IgD-negative memory B cell (primary cell): ENCODE measurements around the gene MFAP3. TPM values are rescaled to one million over a fixed set of nuclear protein-coding genes. Genes with fewer than 3 reads are reported as not detected.
"Not testable (repeated sequence)": the region's sequence is repeated elsewhere in the genome, so short reads cannot be mapped to it uniquely, and the experiment has no call there.

Source experiments
- H3K27ac Mint-ChIP-seq, 3 donors: one replicate each; pipeline ENCODE4 v1.8.0; 2020 to 2022; ENCODE audit warnings: mild to moderate bottlenecking in 3 of 3, mixed read lengths in 3 of 3, moderate library complexity in 1 of 3
- H3K27me3 Mint-ChIP-seq: one replicate; pipeline ENCODE4 v1.8.0; 2021; ENCODE audit warnings: mixed read lengths
- H3K36me3 Mint-ChIP-seq: one replicate; pipeline ENCODE4 v1.8.0; 2020; ENCODE audit warnings: mild to moderate bottlenecking, mixed read lengths
- H3K4me1 Mint-ChIP-seq, 3 donors: one replicate each; pipeline ENCODE4 v1.8.0; 2020 to 2022; ENCODE audit warnings: mixed read lengths in 3 of 3, mild to moderate bottlenecking in 1 of 3
- H3K4me3 Mint-ChIP-seq, 4 donors: one replicate each; pipeline ENCODE4 v1.8.0; 2020 to 2022; ENCODE audit warnings: mild to moderate bottlenecking in 4 of 4, mixed read lengths in 4 of 4, moderate library complexity in 3 of 4
- H3K9me3 Mint-ChIP-seq, 3 donors: one replicate each; pipeline ENCODE4 v1.8.0; 2020 to 2021; ENCODE audit warnings: mixed read lengths in 3 of 3, mild to moderate bottlenecking in 1 of 3
- polyA plus RNA-seq: library from polyadenylated mRNA; unstranded; fragments of 300-500 nt; fragmentation: Illumina TruSeq; gene quantifications from one replicate; pipeline ENCODE4 v1.2.3, GENCODE V29; 2021

The MFAP3 gene
- polyA plus RNA-seq, 1 donor from 2014 or later, result 4.0 TPM

DNA sequence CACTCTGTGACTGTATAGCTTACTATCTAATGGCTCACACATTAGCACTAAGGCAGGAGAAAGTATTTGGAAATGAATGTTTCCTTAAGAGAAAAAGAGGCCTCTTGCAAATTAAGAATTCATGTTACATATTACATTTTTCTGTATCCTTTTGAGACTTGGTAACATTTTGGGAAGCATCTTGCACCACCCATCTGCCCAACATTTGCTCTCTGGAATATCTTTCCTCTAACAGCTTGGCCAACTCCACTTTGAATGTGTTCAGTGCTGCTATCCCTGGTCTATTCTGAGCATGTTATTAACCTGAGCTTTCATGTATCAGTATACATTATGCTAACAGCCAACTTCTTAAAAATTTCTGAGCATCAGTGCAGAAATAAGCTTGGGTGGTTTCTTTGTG is 27.2 kb downstream of the MFAP3 start:
- peaks cover 1% of the 10 kb centered on the region for H3K27me3 Mint-ChIP-seq
- H3K36me3 Mint-ChIP-seq, result peaks cover 4% of the 10 kb centered on the region
- H3K4me3 Mint-ChIP-seq, result no peak overlapping the region
- H3K27ac Mint-ChIP-seq, result no peak overlapping the region
- H3K4me1 Mint-ChIP-seq, result peaks cover 0 to 1% (median 0%) of the 10 kb centered on the region in 3 donors
- no peaks in the 10 kb centered on the region for H3K9me3 Mint-ChIP-seq

DNA sequence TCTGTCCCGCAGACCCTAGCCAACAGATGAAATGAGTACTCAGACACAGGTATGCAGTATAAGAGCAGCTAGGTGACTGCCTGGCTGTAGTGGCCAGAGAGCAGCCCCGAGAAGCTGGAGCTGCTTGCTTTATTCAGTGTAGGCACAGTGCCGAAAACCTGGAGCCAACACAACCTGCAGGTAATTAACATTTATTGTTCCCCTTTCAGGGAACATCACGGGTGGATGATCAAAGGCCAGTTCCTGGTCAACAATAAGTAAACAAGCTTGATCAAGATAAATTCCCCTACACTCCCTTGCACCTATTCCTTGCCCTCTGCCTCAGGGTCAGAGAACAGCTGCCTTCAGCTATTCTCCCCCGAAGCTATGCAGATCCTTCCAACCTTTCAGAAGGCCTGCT is 31.1 kb downstream of the MFAP3 start:
- not testable (repeated sequence) for H3K9me3 Mint-ChIP-seq, H3K4me1 Mint-ChIP-seq, H3K4me3 Mint-ChIP-seq, H3K27me3 Mint-ChIP-seq, H3K36me3 Mint-ChIP-seq
- peak overlapping the region in 1 of 3 donors; percentile 57 for H3K27ac Mint-ChIP-seq

DNA sequence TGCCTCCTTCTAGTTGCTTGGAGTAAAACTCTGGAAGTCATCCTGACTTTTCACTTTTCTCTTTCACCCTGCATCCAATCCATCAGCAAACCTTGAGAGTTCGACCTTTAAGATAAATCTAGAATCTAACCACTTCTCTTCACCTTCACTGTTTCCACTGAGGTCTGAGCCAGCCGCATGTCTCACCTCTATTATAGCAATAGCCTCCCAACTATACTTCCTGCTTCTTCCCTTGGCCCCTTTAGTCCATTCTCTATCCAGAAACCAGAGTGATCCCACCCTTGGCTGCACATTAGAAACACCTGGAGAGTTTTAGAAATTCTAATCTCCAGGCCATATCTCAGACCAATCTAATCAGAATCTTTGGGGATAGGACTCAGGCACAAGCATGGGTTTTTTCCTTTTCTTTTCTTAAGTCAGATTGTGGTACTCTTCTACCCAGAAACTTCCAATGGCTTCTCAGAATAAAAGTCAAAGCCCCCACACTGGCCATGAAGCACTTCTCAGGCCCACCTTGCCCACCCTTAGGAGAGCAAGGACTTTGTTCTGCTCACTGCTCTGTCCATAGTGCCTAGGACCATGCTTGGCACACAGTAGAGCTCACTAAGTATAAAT is 33.1 kb downstream of the MFAP3 start:
- peaks cover 1% of the 10 kb centered on the region for H3K27me3 Mint-ChIP-seq
- no peak overlapping the region for H3K27ac Mint-ChIP-seq
- peaks cover 0 to 6% (median 5%) of the 10 kb centered on the region in 3 donors for H3K4me1 Mint-ChIP-seq
- H3K4me3 Mint-ChIP-seq, result no peak overlapping the region
- peaks cover 2% of the 10 kb centered on the region for H3K36me3 Mint-ChIP-seq
- no peaks in the 10 kb centered on the region for H3K9me3 Mint-ChIP-seq

DNA sequence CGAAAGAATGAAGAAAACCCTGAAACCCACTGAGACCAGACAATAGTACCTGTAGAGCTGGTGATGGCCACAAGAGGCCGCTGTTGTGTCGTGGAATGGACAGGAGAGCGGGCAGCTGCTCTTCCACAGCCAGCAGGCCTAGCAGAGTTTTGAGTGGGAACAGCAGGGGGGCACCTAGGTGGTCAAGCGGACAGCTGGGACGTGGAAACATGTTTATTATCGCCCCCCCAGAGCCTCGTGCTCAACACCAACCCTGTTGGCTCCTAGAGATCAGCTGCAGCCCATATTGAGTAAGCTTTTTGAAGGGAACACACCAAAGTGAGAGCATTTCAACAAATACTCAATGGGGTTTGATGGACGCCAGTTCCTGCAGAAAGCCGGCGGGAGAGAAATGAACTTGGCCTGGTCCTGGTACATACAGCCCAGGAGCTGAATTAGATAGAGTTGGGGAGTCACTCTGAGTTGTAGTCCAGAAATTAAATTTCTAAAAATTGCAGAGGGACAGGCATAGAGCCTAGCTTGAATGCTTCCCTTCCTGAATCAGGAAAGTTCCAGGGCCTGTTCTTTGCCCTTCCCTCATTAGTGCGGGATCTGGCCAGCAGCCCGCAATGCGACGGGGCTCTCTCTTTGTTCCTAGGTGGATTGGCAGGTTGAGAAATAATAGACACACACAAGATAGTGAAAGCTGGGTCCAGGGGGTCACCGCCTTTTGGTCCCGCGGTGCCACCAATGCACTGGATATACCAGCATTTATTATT is 33.8 kb downstream of the MFAP3 start:
- Mint-ChIP-seq H3K9me3 (no peaks in the 10 kb centered on the region), H3K36me3 (peaks cover 2% of the 10 kb centered on the region), H3K4me1 (peaks cover 0 to 6% (median 5%) of the 10 kb centered on the region in 3 donors), H3K27me3 (peaks cover 1% of the 10 kb centered on the region), H3K4me3 (peak overlapping the region in 1 of 4 donors; percentile 68), H3K27ac (no peak overlapping the region)

DNA sequence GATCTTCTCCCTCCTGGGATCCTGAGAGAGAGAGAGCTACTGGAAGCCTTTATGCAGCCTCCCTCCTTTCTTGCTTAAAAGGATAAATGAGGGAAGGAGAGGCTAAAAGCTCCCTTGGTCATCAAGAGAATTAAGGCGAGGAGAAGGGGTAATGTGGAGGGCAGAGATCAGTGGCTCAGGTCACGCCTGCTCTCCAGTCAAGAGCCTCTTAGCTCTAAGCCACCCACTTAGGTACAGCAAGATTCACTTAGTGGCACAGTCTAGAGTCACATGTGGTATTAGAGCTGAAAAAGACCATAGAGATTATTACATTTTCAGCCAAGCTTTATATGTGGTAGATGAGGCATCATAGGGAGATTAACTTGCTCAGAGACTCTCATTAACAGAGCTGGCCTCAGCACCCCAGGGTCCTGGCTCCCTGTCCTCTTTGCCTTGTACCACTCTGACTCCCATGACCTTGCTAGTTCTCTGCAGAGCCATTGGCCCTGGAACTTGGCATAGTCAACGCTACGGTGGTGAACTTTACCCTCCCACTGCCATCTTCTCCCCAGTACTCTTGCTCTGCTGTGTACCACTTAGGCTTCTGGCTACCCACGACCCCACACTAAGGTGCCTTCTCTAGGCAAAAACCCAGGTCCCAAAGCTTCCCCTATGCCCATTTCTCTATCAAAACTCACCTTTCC is 37.6 kb downstream of the MFAP3 start:
- Mint-ChIP-seq H3K27me3 (peaks cover 1% of the 10 kb centered on the region), H3K4me1 (peaks cover 0 to 6% (median 4%) of the 10 kb centered on the region in 3 donors), H3K4me3 (peak overlapping the region in 1 of 4 donors; percentile 47), H3K9me3 (no peaks in the 10 kb centered on the region), H3K27ac (no peak overlapping the region), H3K36me3 (no peaks in the 10 kb centered on the region)

DNA sequence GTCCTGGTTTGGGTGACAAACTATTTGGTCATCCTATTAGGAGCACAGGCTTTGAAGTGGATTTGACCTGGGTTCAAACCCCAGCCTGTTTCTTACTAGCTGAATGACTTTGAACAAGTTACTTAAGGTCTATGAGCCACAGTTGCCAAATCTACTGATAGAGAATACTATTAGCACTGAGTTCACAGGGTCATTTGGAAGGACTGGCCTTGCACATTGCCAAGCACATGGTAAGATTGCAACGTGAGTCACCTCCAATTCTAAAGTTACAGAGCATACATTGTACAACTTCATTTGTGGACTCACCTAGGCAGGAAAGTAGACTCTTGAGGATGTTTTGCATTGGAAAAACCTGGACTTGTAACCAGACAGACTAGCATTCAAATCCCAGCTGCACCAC is 38.9 kb downstream of the MFAP3 start:
- Mint-ChIP-seq H3K36me3 (no peaks in the 10 kb centered on the region), H3K4me1 (no peaks in the 10 kb centered on the region), H3K9me3 (no peaks in the 10 kb centered on the region), H3K27ac (no peak overlapping the region), H3K4me3 (no peak overlapping the region), H3K27me3 (peaks cover 1% of the 10 kb centered on the region)

DNA sequence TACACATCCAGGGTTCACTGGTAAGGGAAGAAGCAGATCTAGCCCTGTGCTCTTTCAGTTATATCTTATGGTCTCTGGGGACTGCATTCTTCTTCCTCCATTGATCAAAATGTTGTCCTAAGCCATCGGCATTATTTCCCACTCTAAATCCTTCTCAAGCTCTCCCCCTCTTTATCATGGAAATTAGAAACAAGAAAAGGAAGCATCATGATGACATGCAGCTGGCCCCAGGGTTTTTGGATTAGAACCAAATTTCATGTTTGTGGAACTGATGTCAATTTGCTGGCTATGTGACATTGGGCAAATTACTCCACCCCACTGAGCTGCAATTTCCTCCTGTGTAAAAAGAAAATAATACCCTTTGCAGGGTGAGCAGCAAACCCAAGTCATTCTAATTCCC is 39.5 kb downstream of the MFAP3 start:
- Mint-ChIP-seq H3K9me3 (no peaks in the 10 kb centered on the region), H3K36me3 (no peaks in the 10 kb centered on the region), H3K27me3 (peaks cover 1% of the 10 kb centered on the region), H3K4me1 (no peaks in the 10 kb centered on the region), H3K27ac (no peak overlapping the region), H3K4me3 (no peak overlapping the region)

DNA sequence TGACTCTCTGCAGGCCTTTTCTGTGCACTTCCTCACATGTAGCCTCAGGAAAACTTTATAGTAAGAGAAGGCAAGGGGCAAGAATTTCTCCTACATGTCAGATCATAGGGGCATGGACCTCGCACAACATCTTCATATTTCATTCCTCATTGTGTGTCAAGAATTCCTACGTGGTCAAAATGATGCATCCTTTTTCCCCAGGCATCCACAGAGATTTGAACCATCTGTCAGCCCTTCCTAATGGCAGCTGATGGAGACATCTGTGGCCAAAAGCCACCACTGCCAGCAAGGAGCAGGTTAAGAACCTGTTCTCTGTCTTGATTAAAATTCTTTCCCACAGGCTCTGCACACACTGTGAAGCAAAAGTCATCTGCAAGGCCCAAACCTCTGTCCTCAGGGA is 42.5 kb downstream of the MFAP3 start:
- no peaks in the 10 kb centered on the region for H3K9me3 Mint-ChIP-seq
- no peaks in the 10 kb centered on the region for H3K4me1 Mint-ChIP-seq
- H3K27ac Mint-ChIP-seq, result no peak overlapping the region
- no peak overlapping the region for H3K4me3 Mint-ChIP-seq
- H3K27me3 Mint-ChIP-seq, result peaks cover 3% of the 10 kb centered on the region
- peaks cover under 1% of the 10 kb centered on the region for H3K36me3 Mint-ChIP-seq

DNA sequence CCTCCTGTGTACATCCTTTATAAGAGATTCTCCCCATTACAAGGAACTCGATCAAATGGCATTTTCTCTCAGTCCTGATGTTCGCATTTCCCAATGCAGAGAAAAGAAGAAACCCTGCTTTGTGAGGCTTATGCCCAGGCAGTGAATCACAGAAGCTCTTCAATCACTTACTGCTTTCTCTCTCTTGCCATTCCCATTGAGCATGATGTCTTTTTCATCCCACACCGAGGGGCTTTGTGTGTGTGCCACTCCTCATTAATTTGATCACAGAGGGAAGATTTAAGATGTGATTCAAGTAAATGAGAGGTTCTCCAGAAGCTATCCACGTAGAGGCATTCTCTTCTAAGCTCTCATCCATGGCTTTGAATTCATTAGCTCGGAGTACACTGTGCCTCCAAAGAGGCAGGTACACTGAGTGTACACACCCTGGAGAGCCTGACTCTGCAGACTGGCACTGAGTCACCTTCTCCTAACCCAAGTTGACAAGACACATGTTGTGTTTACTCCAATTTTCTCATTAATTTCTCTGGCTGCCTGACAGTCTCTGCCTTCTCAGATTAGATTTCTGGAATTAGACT is 45.4 kb downstream of the MFAP3 start:
- H3K27ac Mint-ChIP-seq, result no peak overlapping the region
- H3K4me1 Mint-ChIP-seq, result no peaks in the 10 kb centered on the region
- H3K36me3 Mint-ChIP-seq, result peaks cover 2% of the 10 kb centered on the region
- H3K27me3 Mint-ChIP-seq, result peaks cover 2% of the 10 kb centered on the region
- H3K9me3 Mint-ChIP-seq, result no peaks in the 10 kb centered on the region
- H3K4me3 Mint-ChIP-seq, result no peak overlapping the region

DNA sequence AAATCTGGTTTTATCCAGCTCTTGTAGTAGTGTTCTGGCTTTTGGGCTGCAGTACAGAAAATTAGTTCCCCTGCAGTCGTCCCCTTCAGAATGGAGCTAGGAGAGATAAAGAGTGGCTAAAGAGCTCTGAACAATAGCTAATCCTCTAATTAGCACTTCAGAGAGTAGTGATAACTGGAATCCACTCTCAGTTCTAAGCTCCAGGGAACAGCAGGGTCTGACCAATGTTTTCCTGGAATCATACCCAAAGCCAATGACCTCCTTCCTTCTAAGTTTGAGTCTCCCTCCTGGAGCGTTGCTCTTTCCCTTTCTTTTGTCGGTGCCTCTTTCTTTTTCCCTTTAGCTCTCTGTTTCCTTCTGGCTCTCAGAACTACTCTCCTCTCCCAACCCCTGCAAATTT is 47.4 kb downstream of the MFAP3 start:
- peaks cover 2% of the 10 kb centered on the region for H3K27me3 Mint-ChIP-seq
- H3K4me1 Mint-ChIP-seq, result no peaks in the 10 kb centered on the region
- H3K9me3 Mint-ChIP-seq, result no peaks in the 10 kb centered on the region
- H3K36me3 Mint-ChIP-seq, result peaks cover 2% of the 10 kb centered on the region
- H3K27ac Mint-ChIP-seq, result no peak overlapping the region
- no peak overlapping the region for H3K4me3 Mint-ChIP-seq

DNA sequence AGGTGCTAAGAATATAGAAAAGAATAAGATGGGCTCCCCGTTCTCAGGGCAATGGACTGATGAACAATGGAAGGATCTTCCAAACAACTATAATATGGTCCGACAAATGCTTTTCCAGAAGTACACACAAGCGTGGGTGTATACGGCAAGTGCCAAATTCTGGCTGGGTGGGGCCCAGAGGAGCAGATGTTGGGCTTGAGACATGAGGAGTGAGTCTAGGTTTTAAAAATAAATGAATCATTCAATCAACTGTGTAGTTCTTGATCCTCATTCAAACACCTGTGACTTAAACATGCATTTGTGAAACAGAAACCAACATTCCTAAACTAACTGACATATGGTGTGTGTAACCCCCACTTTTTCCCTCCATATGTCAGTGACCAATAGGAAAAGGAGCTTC is 47.9 kb downstream of the MFAP3 start:
- no peak overlapping the region for H3K4me3 Mint-ChIP-seq
- no peaks in the 10 kb centered on the region for H3K4me1 Mint-ChIP-seq
- H3K27me3 Mint-ChIP-seq, result peaks cover 2% of the 10 kb centered on the region
- no peak overlapping the region for H3K27ac Mint-ChIP-seq
- H3K9me3 Mint-ChIP-seq, result peaks cover 0 to 1% (median 0%) of the 10 kb centered on the region in 3 donors
- H3K36me3 Mint-ChIP-seq, result peaks cover 2% of the 10 kb centered on the region

DNA sequence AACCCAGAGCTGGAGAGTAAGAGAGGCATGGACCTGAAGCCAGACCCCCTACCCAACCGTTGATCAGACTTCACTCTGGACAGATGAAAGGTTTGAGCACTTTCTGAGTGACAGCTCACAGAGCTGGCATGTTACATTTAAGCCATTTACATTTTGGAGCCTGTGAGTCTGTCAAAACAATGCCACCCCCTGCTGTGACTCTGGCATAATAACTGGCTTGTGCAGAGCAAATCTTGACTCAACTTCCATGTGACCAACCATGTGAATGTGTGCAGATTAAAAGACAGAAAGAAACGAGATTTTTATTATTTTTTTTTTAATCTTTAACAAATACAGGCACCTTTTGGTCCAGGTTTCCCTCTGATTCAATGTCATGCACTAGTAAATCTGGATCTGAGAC is 48.5 kb downstream of the MFAP3 start:
- Mint-ChIP-seq H3K27me3 (peaks cover 2% of the 10 kb centered on the region), H3K27ac (no peak overlapping the region), H3K9me3 (peaks cover 0 to 2% (median 0%) of the 10 kb centered on the region in 3 donors), H3K36me3 (peaks cover 2% of the 10 kb centered on the region), H3K4me1 (no peaks in the 10 kb centered on the region), H3K4me3 (no peak overlapping the region)

DNA sequence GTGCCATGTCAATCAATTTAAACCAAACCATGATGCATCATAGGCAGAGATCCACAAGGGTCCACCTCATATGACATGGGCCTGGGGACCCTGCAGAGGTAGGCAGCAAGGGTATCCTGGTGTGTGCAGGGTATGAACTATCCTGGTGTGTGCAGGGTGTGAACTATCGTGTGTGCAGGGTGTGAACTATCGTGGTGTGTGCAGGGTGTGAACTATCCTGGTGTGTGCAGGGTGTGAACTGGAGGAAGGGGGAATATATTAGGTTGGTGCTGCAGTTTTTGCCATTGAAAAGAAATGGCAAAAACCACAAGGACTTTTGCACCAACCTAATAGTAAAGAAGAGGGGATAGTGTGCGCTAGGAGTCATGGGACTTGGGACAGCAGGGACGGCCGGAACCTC is 50.0 kb downstream of the MFAP3 start:
- Mint-ChIP-seq H3K9me3 (peaks cover 0 to 2% (median 0%) of the 10 kb centered on the region in 3 donors), H3K27me3 (peaks cover 4% of the 10 kb centered on the region), H3K4me3 (no peak overlapping the region), H3K27ac (no peak overlapping the region), H3K36me3 (peaks cover 2% of the 10 kb centered on the region), H3K4me1 (no peaks in the 10 kb centered on the region)

DNA sequence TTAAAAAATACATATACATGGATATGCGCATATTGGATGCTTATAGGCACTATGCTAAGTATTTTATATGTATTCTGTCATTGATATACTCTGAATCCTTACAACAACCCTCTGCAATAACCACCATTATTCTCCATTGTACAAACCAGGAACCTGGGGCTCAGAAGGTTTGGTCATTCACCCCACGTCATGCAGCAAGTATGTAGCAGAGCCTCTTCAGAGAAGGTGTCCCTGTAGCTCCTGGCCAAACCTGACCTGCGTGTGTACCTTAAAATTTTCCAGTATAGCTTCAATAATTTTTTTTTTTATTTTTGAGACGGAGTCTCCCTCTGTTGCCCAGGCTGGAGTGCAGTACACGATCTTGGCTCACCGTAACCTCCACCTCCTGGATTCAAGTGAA is 51.9 kb downstream of the MFAP3 start:
- no peaks in the 10 kb centered on the region for H3K4me1 Mint-ChIP-seq
- H3K27ac Mint-ChIP-seq, result no peak overlapping the region
- H3K4me3 Mint-ChIP-seq, result no peak overlapping the region
- H3K36me3 Mint-ChIP-seq, result peaks cover 2% of the 10 kb centered on the region
- peaks cover 0 to 2% (median 0%) of the 10 kb centered on the region in 3 donors for H3K9me3 Mint-ChIP-seq
- peaks cover 12% of the 10 kb centered on the region for H3K27me3 Mint-ChIP-seq

DNA sequence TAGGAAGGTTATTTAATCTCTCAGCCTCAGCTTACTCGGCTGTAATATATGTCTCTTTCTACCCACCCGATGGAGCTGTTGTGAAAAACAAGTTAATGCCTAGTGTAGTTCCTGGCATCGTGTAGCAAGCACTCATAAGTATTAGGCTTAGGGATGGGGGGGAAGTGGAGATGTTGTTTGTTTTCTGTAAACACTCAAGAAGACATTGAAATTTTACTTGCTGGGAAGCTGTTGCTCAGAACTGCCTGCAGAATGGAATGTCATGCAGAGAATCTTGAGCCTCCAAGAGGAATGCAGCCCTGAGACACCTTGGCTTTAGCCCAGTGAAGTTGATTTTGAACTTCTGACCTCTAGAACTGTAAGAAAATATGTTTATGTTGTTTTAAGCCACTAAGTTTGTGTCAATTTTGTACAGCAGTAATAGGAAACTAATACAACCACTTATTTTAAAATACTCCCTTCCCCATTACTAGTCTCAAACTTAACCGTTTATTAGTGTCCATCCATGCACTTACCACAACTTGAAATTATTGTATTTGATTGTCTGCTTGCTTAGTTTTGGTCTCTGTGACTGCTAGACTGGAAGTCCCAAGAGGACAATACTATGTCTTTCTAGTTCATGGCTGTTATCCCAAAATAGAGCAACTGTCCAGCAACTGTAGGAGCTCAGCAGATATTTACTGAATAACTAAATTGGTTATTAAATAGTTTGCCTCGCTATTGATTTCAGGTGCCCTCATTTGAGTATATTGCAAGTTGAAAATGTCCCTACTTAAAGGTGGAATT is 53.8 kb downstream of the MFAP3 start:
- Mint-ChIP-seq H3K4me3 (no peak overlapping the region), H3K27ac (no peak overlapping the region), H3K27me3 (peaks cover 14% of the 10 kb centered on the region), H3K36me3 (no peaks in the 10 kb centered on the region), H3K4me1 (no peaks in the 10 kb centered on the region), H3K9me3 (peaks cover 0 to 2% (median 0%) of the 10 kb centered on the region in 3 donors)
